GM19372 (cell line): Measurements from ENCODE around the gene LNPK.
"Not testable (repeated sequence)": the region's sequence is repeated elsewhere in the genome, so short reads cannot be mapped to it uniquely, and the experiment has no call there.

Experiments used
- ATAC-seq: cut with Tn5 transposase; IDR thresholded peaks from one replicate; pipeline ENCODE4 v1.9.1; 2021; ENCODE audit warnings: mild to moderate bottlenecking, low read depth, moderate library complexity; ENCODE audit not compliant: unreplicated experiment

Gene LNPK

GRCh38 chr2:175976391-175977157 lies 25.5 kb downstream of the LNPK start:
- ATAC-seq = no peak

- no peak for ATAC-seq
Observed at GRCh38 chr2:175973373-175973772, 28.7 kb downstream of the LNPK start.

GRCh38 chr2:175966839-175967238 lies 35.2 kb downstream of the LNPK start:
- ATAC-seq = no peak

- ATAC-seq = no peak
Observed at GRCh38 chr2:175965773-175966172, 36.3 kb downstream of the LNPK start.

GRCh38 chr2:175964195-175964594 lies 37.9 kb downstream of the LNPK start:
- no peak for ATAC-seq

- not testable (repeated sequence) for ATAC-seq
Observed at GRCh38 chr2:175963171-175963570, 38.9 kb downstream of the LNPK start.

- no peak for ATAC-seq
Observed at GRCh38 chr2:175957845-175958244, 44.2 kb downstream of the LNPK start.

GRCh38 chr2:175955136-175955535 lies 46.9 kb downstream of the LNPK start:
- no peak for ATAC-seq

GRCh38 chr2:175950512-175950911 lies 51.6 kb downstream of the LNPK start:
- ATAC-seq = no peak

GRCh38 chr2:175948191-175948590 lies 53.9 kb downstream of the LNPK start:
- no peak for ATAC-seq

- ATAC-seq = no peak
Observed at GRCh38 chr2:175947073-175947472, 55.0 kb downstream of the LNPK start.

- no peak for ATAC-seq
Observed at GRCh38 chr2:175941699-175942098, 60.4 kb downstream of the LNPK start.

GRCh38 chr2:175937216-175937615 lies 64.9 kb downstream of the LNPK start:
- ATAC-seq = no peak

- no peak for ATAC-seq
Observed at GRCh38 chr2:175935289-175936181, 66.5 kb downstream of the LNPK start.

- no peak for ATAC-seq
Observed at GRCh38 chr2:175932675-175933074, 69.4 kb downstream of the LNPK start.

- no peak for ATAC-seq
Observed at GRCh38 chr2:175931805-175932204, 70.3 kb downstream of the LNPK start.

- ATAC-seq = no peak
Observed at GRCh38 chr2:175930504-175930903, 71.6 kb downstream of the LNPK start.

GRCh38 chr2:175929850-175930249 lies 72.2 kb downstream of the LNPK start:
- no peak for ATAC-seq

- ATAC-seq = no peak
Observed at GRCh38 chr2:175926272-175926671, 75.8 kb downstream of the LNPK start.

- ATAC-seq = no peak
Observed at GRCh38 chr2:175922160-175922559, 79.9 kb downstream of the LNPK start.

GRCh38 chr2:175918935-175919334 lies 83.1 kb downstream of the LNPK start:
- ATAC-seq = no peak

- ATAC-seq = no peak
Observed at GRCh38 chr2:175914846-175915245, 87.2 kb downstream of the LNPK start.
